Neural progenitor cell (in vitro differentiated cells): Measurements from ENCODE around the gene KRT77.

Experiments used
- CTCF ChIP-seq: fragments of 200-600 bp; sonication (generic); IDR thresholded peaks from 2 replicates; pipeline ENCODE4 v1.5.1; 2017; ENCODE audit warnings: antibody characterized with exemption, mild to moderate bottlenecking
- EZH2phosphoT487 ChIP-seq: fragments of 200-600 bp; sonication (generic); IDR thresholded peaks from 2 replicates; pipeline ENCODE4 v1.6.1; 2017; ENCODE audit warnings: antibody characterized with exemption

GRCh38 chr12:52708010-52708409 is 4.7 kb upstream of the KRT77 start:
- TF ChIP-seq CTCF (no peak), EZH2phosphoT487 (no peak)
